K562 (cell line): ENCODE data around the gene TMEM41B. TPM values are rescaled to one million over a fixed set of nuclear protein-coding genes. Genes with fewer than 3 reads are reported as not detected.

Experiments used
- DDX20 ChIP-seq: fragments of 450-650 bp; IDR thresholded peaks from 2 replicates; pipeline ENCODE4 v1.6.1; 2016; ENCODE audit warnings: missing genetic modification characterization, low read depth, mild to moderate bottlenecking, missing compliant biosample characterization, moderate library complexity
- ELF2 ChIP-seq: fragments of 250-450 bp; sonication (Bioruptor Pico); IDR thresholded peaks from 2 replicates; pipeline ENCODE4 v1.5.0; 2021; ENCODE audit warnings: mild to moderate bottlenecking
- OTX1 ChIP-seq: fragments of 450-650 bp; formaldehyde crosslinking; IDR thresholded peaks from 2 replicates; pipeline ENCODE4 v1.4.0; 2022; ENCODE audit warnings: mild to moderate bottlenecking
- PTRF ChIP-seq: fragments of 450-650 bp; IDR thresholded peaks from 2 replicates; pipeline ENCODE4 v1.6.1; 2016; ENCODE audit warnings: mild to moderate bottlenecking, missing genetic modification characterization, missing compliant biosample characterization
- RAD21 ChIP-seq, 2 experiments: fragments of 250-450 bp in 1 of 2; fragments of 450-650 bp in 1 of 2; sonication (Bioruptor Pico) in 1 of 2; formaldehyde crosslinking in 1 of 2; IDR thresholded peaks in 1 of 2; conservative IDR thresholded peaks in 1 of 2; 2 replicates each; pipeline versions ENCODE4 v1.4.0 to v1.8.0; 2020 to 2022; ENCODE audit warnings: mild to moderate bottlenecking in 2 of 2, moderate library complexity in 1 of 2
- RBM25 ChIP-seq: fragments of 200-400 bp; formaldehyde crosslinking; IDR thresholded peaks from 2 replicates; pipeline ENCODE4 v1.6.1; 2018; ENCODE audit warnings: low read length, low read depth, moderate library complexity; ENCODE audit not compliant: severe bottlenecking
- TRIM24 ChIP-seq, 2 experiments: fragments of 450-650 bp; IDR thresholded peaks; 2 replicates each; pipeline ENCODE4 v1.6.1; 2016
- ZNF589 ChIP-seq: fragments of 200-800 bp; sonication (Bioruptor generic); IDR thresholded peaks from 2 replicates; pipeline ENCODE4 v1.6.1; 2016; ENCODE audit warnings: low read depth, missing genetic modification characterization, missing compliant biosample characterization
- ZNF655 ChIP-seq: fragments of 250-450 bp; sonication (Bioruptor Pico); IDR thresholded peaks from 2 replicates; pipeline ENCODE4 v1.5.0; 2021
- polyA plus RNA-seq, 8 experiments: library from polyadenylated mRNA; depleted of rRNA in 4 of 8; stranded (reverse) in 5 of 8; unstranded in 3 of 8; fragments of >200 nt; fragmentation: Nextera tagmentation in 2 of 8; fragmentation: Illumina TruSeq in 1 of 8; extraction: Ambion mirVana in 2 of 8; extraction: Trizol in 1 of 8; gene quantifications; 2 replicates each; pipeline versions ENCODE4 v1.2.1 to v1.2.3, GENCODE V29; 2011 to 2014; ENCODE audit warnings: inconsistent platforms in 1 of 8, missing spikeins in 1 of 8
- total RNA-seq, 7 experiments: library from RNA; depleted of rRNA in 6 of 7; stranded (reverse); fragments of >200 nt in 6 of 7; fragmentation: Illumina TruSeq in 2 of 7; extraction: Trizol in 2 of 7; gene quantifications; 2 replicates each; pipeline versions ENCODE4 v1.2.1 to v1.2.3, GENCODE V29; 2011 to 2021; ENCODE audit warnings: low replicate concordance in 1 of 7
- TF ChIP-seq, protein P1 (sequence below): fragments of 250-450 bp; sonication (Bioruptor Pico); IDR thresholded peaks from 2 replicates; pipeline ENCODE4 v1.4.0; 2020
- TF ChIP-seq, protein P2 (sequence below): fragments of 250-450 bp; sonication (Bioruptor Pico); IDR thresholded peaks from 2 replicates; pipeline ENCODE4 v1.9.0; 2021; ENCODE audit warnings: mild to moderate bottlenecking, inconsistent platforms
- TF ChIP-seq, protein P3 (sequence below): fragments of 250-450 bp; sonication (Bioruptor Pico); IDR thresholded peaks from 2 replicates; pipeline ENCODE4 v1.4.0; 2020
- TF ChIP-seq, protein P4 (sequence below): sonication (generic); formaldehyde crosslinking; IDR thresholded peaks from 2 replicates; pipeline ENCODE4 v1.8.0; 2022; ENCODE audit warnings: mild to moderate bottlenecking, missing genetic modification reagents, borderline replicate concordance

The TMEM41B gene
- total and polyA plus RNA-seq, 9 of the 15 experiments (the other 6 are each of a cell fraction or from before 2014, with no cell fraction given) = 17.1 to 89.6 (median 48.7) TPM

DNA sequence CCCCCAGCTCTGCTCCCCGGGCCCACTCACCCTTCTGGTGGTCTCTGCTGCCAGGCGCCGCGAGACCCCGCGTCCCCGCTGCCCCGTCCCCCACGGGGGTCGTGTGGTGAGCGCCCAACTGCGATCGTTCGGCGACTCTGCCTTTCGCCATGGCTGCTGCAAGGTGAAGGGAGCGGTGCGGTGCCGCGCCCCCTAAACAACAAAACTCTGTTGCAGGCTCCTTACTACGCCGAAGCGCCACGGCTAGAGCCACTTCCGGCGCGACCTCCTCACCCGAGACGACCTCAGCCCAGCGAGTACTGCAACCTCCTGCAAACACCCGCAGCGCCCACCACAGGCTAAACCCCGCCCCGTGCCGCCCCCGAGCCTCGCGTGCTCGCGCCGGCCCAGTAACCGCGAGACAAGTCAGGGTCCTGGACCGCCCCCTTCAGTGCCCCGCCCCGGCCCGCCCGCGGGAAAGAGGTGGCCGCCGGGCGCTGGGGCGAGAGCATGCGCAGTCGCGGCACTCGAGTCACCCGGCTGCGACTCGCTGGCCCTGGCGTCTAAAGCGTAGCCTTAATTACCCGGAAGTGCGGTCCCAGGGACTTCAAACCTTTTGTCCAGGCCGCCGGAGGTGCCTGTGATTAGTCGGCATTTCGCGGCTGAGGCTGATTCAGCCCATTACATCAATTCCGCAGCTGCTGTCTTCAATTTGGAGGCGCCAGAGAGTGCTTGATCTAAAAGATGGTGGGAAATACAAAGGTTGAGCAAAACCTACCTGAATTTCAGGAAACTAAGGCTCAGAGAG, at the start of gene TMEM41B (continued):
- TF ChIP-seq, protein P1, sequence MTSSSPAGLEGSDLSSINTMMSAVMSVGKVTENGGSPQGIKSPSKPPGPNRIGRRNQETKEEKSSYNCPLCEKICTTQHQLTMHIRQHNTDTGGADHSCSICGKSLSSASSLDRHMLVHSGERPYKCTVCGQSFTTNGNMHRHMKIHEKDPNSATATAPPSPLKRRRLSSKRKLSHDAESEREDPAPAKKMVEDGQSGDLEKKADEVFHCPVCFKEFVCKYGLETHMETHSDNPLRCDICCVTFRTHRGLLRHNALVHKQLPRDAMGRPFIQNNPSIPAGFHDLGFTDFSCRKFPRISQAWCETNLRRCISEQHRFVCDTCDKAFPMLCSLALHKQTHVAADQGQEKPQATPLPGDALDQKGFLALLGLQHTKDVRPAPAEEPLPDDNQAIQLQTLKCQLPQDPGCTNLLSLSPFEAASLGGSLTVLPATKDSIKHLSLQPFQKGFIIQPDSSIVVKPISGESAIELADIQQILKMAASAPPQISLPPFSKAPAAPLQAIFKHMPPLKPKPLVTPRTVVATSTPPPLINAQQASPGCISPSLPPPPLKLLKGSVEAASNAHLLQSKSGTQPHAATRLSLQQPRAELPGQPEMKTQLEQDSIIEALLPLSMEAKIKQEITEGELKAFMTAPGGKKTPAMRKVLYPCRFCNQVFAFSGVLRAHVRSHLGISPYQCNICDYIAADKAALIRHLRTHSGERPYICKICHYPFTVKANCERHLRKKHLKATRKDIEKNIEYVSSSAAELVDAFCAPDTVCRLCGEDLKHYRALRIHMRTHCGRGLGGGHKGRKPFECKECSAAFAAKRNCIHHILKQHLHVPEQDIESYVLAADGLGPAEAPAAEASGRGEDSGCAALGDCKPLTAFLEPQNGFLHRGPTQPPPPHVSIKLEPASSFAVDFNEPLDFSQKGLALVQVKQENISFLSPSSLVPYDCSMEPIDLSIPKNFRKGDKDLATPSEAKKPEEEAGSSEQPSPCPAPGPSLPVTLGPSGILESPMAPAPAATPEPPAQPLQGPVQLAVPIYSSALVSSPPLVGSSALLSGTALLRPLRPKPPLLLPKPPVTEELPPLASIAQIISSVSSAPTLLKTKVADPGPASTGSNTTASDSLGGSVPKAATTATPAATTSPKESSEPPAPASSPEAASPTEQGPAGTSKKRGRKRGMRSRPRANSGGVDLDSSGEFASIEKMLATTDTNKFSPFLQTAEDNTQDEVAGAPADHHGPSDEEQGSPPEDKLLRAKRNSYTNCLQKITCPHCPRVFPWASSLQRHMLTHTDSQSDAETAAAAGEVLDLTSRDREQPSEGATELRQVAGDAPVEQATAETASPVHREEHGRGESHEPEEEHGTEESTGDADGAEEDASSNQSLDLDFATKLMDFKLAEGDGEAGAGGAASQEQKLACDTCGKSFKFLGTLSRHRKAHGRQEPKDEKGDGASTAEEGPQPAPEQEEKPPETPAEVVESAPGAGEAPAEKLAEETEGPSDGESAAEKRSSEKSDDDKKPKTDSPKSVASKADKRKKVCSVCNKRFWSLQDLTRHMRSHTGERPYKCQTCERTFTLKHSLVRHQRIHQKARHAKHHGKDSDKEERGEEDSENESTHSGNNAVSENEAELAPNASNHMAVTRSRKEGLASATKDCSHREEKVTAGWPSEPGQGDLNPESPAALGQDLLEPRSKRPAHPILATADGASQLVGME (CRISPR knock-in tag) = no peak
- TF ChIP-seq RAD21 (CRISPR knock-in tag; conservative IDR thresholded peaks at IDR 0.05 in 1 of 2, IDR thresholded peaks at IDR 0.05 in 1 of 2) = peak in 1 of 2 experiments; percentile 16; a peak in 1 of 4 replicates
- TF ChIP-seq DDX20 (tag) = no peak
- peak; percentile 93 for TF ChIP-seq ELF2
- no peak; the same call in 1 of the 2 replicates for TF ChIP-seq ZNF589
- no peak for TF ChIP-seq TRIM24 (IDR thresholded peaks at IDR 0.05)
- TF ChIP-seq ZNF655 (CRISPR knock-in tag) = no peak
- TF ChIP-seq, protein P2, sequence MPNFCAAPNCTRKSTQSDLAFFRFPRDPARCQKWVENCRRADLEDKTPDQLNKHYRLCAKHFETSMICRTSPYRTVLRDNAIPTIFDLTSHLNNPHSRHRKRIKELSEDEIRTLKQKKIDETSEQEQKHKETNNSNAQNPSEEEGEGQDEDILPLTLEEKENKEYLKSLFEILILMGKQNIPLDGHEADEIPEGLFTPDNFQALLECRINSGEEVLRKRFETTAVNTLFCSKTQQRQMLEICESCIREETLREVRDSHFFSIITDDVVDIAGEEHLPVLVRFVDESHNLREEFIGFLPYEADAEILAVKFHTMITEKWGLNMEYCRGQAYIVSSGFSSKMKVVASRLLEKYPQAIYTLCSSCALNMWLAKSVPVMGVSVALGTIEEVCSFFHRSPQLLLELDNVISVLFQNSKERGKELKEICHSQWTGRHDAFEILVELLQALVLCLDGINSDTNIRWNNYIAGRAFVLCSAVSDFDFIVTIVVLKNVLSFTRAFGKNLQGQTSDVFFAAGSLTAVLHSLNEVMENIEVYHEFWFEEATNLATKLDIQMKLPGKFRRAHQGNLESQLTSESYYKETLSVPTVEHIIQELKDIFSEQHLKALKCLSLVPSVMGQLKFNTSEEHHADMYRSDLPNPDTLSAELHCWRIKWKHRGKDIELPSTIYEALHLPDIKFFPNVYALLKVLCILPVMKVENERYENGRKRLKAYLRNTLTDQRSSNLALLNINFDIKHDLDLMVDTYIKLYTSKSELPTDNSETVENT = peak; percentile 72
- TF ChIP-seq OTX1 (CRISPR knock-in tag) = no peak
- TF ChIP-seq PTRF (tag) = no peak
- TF ChIP-seq RBM25 = peak; percentile 79
- TF ChIP-seq, protein P3, sequence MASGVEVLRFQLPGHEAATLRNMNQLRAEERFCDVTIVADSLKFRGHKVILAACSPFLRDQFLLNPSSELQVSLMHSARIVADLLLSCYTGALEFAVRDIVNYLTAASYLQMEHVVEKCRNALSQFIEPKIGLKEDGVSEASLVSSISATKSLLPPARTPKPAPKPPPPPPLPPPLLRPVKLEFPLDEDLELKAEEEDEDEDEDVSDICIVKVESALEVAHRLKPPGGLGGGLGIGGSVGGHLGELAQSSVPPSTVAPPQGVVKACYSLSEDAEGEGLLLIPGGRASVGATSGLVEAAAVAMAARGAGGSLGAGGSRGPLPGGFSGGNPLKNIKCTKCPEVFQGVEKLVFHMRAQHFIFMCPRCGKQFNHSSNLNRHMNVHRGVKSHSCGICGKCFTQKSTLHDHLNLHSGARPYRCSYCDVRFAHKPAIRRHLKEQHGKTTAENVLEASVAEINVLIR = peak; percentile 72
- TF ChIP-seq, protein P4, sequence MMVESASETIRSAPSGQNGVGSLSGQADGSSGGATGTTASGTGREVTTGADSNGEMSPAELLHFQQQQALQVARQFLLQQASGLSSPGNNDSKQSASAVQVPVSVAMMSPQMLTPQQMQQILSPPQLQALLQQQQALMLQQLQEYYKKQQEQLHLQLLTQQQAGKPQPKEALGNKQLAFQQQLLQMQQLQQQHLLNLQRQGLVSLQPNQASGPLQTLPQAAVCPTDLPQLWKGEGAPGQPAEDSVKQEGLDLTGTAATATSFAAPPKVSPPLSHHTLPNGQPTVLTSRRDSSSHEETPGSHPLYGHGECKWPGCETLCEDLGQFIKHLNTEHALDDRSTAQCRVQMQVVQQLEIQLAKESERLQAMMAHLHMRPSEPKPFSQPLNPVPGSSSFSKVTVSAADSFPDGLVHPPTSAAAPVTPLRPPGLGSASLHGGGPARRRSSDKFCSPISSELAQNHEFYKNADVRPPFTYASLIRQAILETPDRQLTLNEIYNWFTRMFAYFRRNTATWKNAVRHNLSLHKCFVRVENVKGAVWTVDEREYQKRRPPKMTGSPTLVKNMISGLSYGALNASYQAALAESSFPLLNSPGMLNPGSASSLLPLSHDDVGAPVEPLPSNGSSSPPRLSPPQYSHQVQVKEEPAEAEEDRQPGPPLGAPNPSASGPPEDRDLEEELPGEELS (CRISPR knock-in tag) = no peak
